Activated CD4-positive, alpha-beta T cell treated with anti-CD3 and anti-CD28 coated beads for 36 hours (primary cell): ENCODE measurements around the gene CBX4. TPM values are rescaled to one million over a fixed set of nuclear protein-coding genes. Genes with fewer than 3 reads are reported as not detected.

Experiments used
- ATAC-seq: fragments of 200-7000 bp; cut with Tn5 transposase; one replicate; pipeline ENCODE4 v1.10.0; 2021; ENCODE audit warnings: mild to moderate bottlenecking, moderate library complexity
- CTCF ChIA-PET: fragments of 350-600 bp; sonication (Branson Sonifier 250); formaldehyde crosslinking; loops from one replicate; lab custom pipeline; 2021; ENCODE audit warnings: antibody characterized with exemption; lab: Charles Lee
- POLR2A ChIA-PET: fragments of 350-600 bp; sonication (Branson Sonifier 250); formaldehyde crosslinking; loops from one replicate; lab custom pipeline; 2021; ENCODE audit warnings: antibody characterized with exemption, inconsistent platforms; lab: Charles Lee
- DNase-seq: peaks from one replicate; pipeline ENCODE4 v3.0.0-alpha.2; 2020
- H3K27ac Mint-ChIP-seq: one replicate; pipeline ENCODE4 v1.8.0; 2021; ENCODE audit warnings: mixed read lengths
- H3K27me3 Mint-ChIP-seq: one replicate; pipeline ENCODE4 v1.8.0; 2021; ENCODE audit warnings: mixed read lengths
- H3K36me3 Mint-ChIP-seq: one replicate; pipeline ENCODE4 v1.8.0; 2021; ENCODE audit warnings: low read depth, mixed read lengths
- H3K4me1 Mint-ChIP-seq: one replicate; pipeline ENCODE4 v1.8.0; 2021; ENCODE audit warnings: mixed read lengths
- H3K4me3 Mint-ChIP-seq: one replicate; pipeline ENCODE4 v1.8.0; 2021; ENCODE audit warnings: mild to moderate bottlenecking, moderate library complexity, mixed read lengths
- H3K9me3 Mint-ChIP-seq: one replicate; pipeline ENCODE4 v1.8.0; 2021; ENCODE audit warnings: low read depth, mixed read lengths
- intact Hi-C, 2 experiments: fragments of 100-400 bp; cut with DNase I in 1 of 2; cut with micrococcal nuclease in 1 of 2; formaldehyde crosslinking; loops; one replicate each; pipeline versions ENCODE4 v1.14.2 to v1.15.1; 2022 to 2024; cut with DNase I, micrococcal nuclease
- total RNA-seq, 2 experiments: library from RNA; stranded (reverse); gene quantifications; one replicate each; pipeline ENCODE4 v1.2.3, GENCODE V29; 2021

Gene CBX4
- total RNA-seq, 2 experiments from 2014 or later: 14.9 to 18.5 TPM

GRCh38 chr17:79801156-79802038, 37.8 kb downstream of the CBX4 start:
- Mint-ChIP-seq H3K27me3 (peaks cover 53% of the 10 kb centered on the region), H3K4me3 (no peak overlapping the region), H3K9me3 (peaks cover 1% of the 10 kb centered on the region), H3K27ac (no peak overlapping the region), H3K4me1 (peaks cover 45% of the 10 kb centered on the region), H3K36me3 (no peaks in the 10 kb centered on the region)
- ATAC-seq (no peak), DNase-seq (peak; percentile 25)
- intact Hi-C loops: loop anchor here in 1 of 2 experiments (10.0 kb wide), 1 partner anchor 1593 kb away; the partner anchor contains the start of gene BAHCC1
- ChIA-PET POLR2A (no interaction called here), CTCF (interaction anchor here (0.6 to 1.8 kb wide), 4 partner anchors 13 to 52 kb away, joined by 3 to 4 read pairs (median 4); no protein-coding TSS in a partner anchor)

GRCh38 chr17:79800325-79801155, 38.7 kb downstream of the CBX4 start:
- DNase-seq (peak; percentile 82), ATAC-seq (peak; percentile 8)
- Mint-ChIP-seq H3K36me3 (no peaks in the 10 kb centered on the region), H3K4me1 (peaks cover 49% of the 10 kb centered on the region), H3K27ac (no peak overlapping the region), H3K9me3 (peaks cover 1% of the 10 kb centered on the region), H3K4me3 (peak overlapping the region; percentile 39), H3K27me3 (peaks cover 47% of the 10 kb centered on the region)
- intact Hi-C loops: loop anchor here in 1 of 2 experiments (10.0 kb wide), 1 partner anchor 1594 kb away; the partner anchor contains the start of gene BAHCC1
- ChIA-PET POLR2A (no interaction called here), CTCF (interaction anchor here (0.8 to 1.8 kb wide), 3 partner anchors 11 to 36 kb away, joined by 3 to 5 read pairs (median 4); no protein-coding TSS in a partner anchor)

- H3K4me1 Mint-ChIP-seq: peaks cover 41% of the 10 kb centered on the region
- no peak overlapping the region for H3K27ac Mint-ChIP-seq
- peaks cover 1% of the 10 kb centered on the region for H3K9me3 Mint-ChIP-seq
- ChIA-PET CTCF (interaction anchor here (0.8 to 1.6 kb wide), 4 partner anchors 10 to 42 kb away, joined by 3 to 5 read pairs (median 4); no protein-coding TSS in a partner anchor), POLR2A (no interaction called here)
- H3K4me3 Mint-ChIP-seq: peak overlapping the region; percentile 39
- ATAC-seq (no peak), DNase-seq (peak; percentile 58)
- intact Hi-C loops: loop anchor here in 1 of 2 experiments (5.0 to 10.0 kb wide), 2 partner anchors 303 to 1595 kb away; partner anchors contain the start of genes BAHCC1 and GAA
- H3K27me3 Mint-ChIP-seq: peaks cover 44% of the 10 kb centered on the region
- no peaks in the 10 kb centered on the region for H3K36me3 Mint-ChIP-seq
These were observed 39.5 kb downstream of the CBX4 start for GRCh38 chr17:79799538-79800324.

- no peak for DNase-seq
- Mint-ChIP-seq H3K27ac (no peak overlapping the region), H3K4me1 (peaks cover 36% of the 10 kb centered on the region), H3K9me3 (peaks cover 1% of the 10 kb centered on the region), H3K27me3 (peaks cover 39% of the 10 kb centered on the region), H3K36me3 (no peaks in the 10 kb centered on the region), H3K4me3 (peak overlapping the region; percentile 39)
- ChIA-PET POLR2A (no interaction called here), CTCF (interaction anchor here (0.8 to 1.6 kb wide), 3 partner anchors 10 to 43 kb away, joined by 3 to 5 read pairs (median 4); no protein-coding TSS in a partner anchor)
- intact Hi-C loops: loop anchor here in 1 of 2 experiments (5.0 kb wide), 1 partner anchor 303 kb away; the partner anchor contains the start of gene GAA
- ATAC-seq: no peak
These were observed 40.1 kb downstream of the CBX4 start for GRCh38 chr17:79799174-79799537.

GRCh38 chr17:79798299-79799173, 40.7 kb downstream of the CBX4 start:
- DNase-seq (peak; percentile 46), ATAC-seq (no peak)
- Mint-ChIP-seq H3K4me3 (peak overlapping the region; percentile 35), H3K36me3 (no peaks in the 10 kb centered on the region), H3K9me3 (peaks cover 1% of the 10 kb centered on the region), H3K27ac (no peak overlapping the region), H3K27me3 (peaks cover 39% of the 10 kb centered on the region), H3K4me1 (peaks cover 34% of the 10 kb centered on the region)
- ChIA-PET CTCF (interaction anchor here (0.6 to 1.8 kb wide), 4 partner anchors 9 to 42 kb away, joined by 3 to 5 read pairs (median 4); no protein-coding TSS in a partner anchor), POLR2A (no interaction called here)
- intact Hi-C loops: loop anchor here in 1 of 2 experiments (5.0 kb wide), 1 partner anchor 304 kb away; the partner anchor contains the start of gene GAA

GRCh38 chr17:79797492-79798298, 41.5 kb downstream of the CBX4 start:
- H3K27ac Mint-ChIP-seq: no peak overlapping the region
- DNase-seq (peak; percentile 17), ATAC-seq (peak; percentile 21)
- peaks cover 34% of the 10 kb centered on the region for H3K4me1 Mint-ChIP-seq
- no peaks in the 10 kb centered on the region for H3K36me3 Mint-ChIP-seq
- CTCF ChIA-PET: interaction anchor here (0.6 to 1.8 kb wide), 7 partner anchors 9 to 57 kb away, joined by 3 to 8 read pairs (median 3); no protein-coding TSS in a partner anchor
- H3K27me3 Mint-ChIP-seq: peaks cover 35% of the 10 kb centered on the region
- peaks cover 1% of the 10 kb centered on the region for H3K9me3 Mint-ChIP-seq
- intact Hi-C loops: loop anchor here (1.0 to 5.0 kb wide), 15 partner anchors 13 to 1549 kb away; partner anchors contain the start of genes CBX4 (in 2 of the 2), CBX2 (in 1 of the 2), CCDC40 (in 1 of the 2) and EIF4A3 (in 1 of the 2)
- peak overlapping the region; percentile 79 for H3K4me3 Mint-ChIP-seq
- POLR2A ChIA-PET: interaction anchor here (0.6 to 1.2 kb wide), 3 partner anchors 39 to 248 kb away, joined by 3 to 8 read pairs (median 3); partner anchors contain the start of gene CBX4

GRCh38 chr17:79796763-79797491, 42.3 kb downstream of the CBX4 start, which contains the start of gene CBX8:
Gene CBX8, minus strand, starts transcription at chr17:79797077. Its CDS starts 79 bp downstream, at chr17:79796998.
- Mint-ChIP-seq H3K4me3 (peak within 1 kb of the TSS; percentile 79), H3K27ac (peak within 1 kb of the TSS; percentile 55), H3K9me3 (peaks cover under 1% of the 10 kb centered on the region), H3K36me3 (no peaks in the 10 kb centered on the region), H3K27me3 (peaks cover 35% of the 10 kb centered on the region), H3K4me1 (peaks cover 33% of the 10 kb centered on the region)
- ChIA-PET POLR2A (interaction anchor here (0.6 to 1.3 kb wide), 6 partner anchors 14 to 1915 kb away, joined by 3 to 8 read pairs (median 3); partner anchors contain the start of gene CBX4), CTCF (interaction anchor here (0.7 to 1.8 kb wide), 8 partner anchors 8 to 200 kb away, joined by 3 to 8 read pairs (median 3); no protein-coding TSS in a partner anchor)
- ATAC-seq (peak; percentile 88), DNase-seq (peak; percentile 100)
- intact Hi-C loops: loop anchor here (1.0 to 5.0 kb wide), 15 partner anchors 13 to 1549 kb away; partner anchors contain the start of genes CBX4 (in 2 of the 2), CBX2 (in 1 of the 2), CCDC40 (in 1 of the 2) and EIF4A3 (in 1 of the 2)

GRCh38 chr17:79796444-79796762, 42.8 kb downstream of the CBX4 start:
- DNase-seq (no peak), ATAC-seq (no peak)
- intact Hi-C loops: loop anchor here (2.0 to 5.0 kb wide), 5 partner anchors 14 to 464 kb away; partner anchors contain the start of genes CBX4 (in 1 of the 2), GAA (in 1 of the 2) and RNF213 (in 1 of the 2)
- Mint-ChIP-seq H3K27me3 (peaks cover 33% of the 10 kb centered on the region), H3K27ac (peak overlapping the region; percentile 55), H3K4me1 (peaks cover 32% of the 10 kb centered on the region), H3K4me3 (peak overlapping the region; percentile 79), H3K9me3 (no peaks in the 10 kb centered on the region), H3K36me3 (no peaks in the 10 kb centered on the region)
- ChIA-PET CTCF (interaction anchor here (0.7 to 1.8 kb wide), 6 partner anchors 7 to 200 kb away, joined by 3 to 8 read pairs (median 4); no protein-coding TSS in a partner anchor), POLR2A (interaction anchor here (0.6 to 1.3 kb wide), 5 partner anchors 14 to 1915 kb away, joined by 3 to 8 read pairs (median 3); partner anchors contain the start of gene CBX4)
